GM12875 (cell line): ENCODE measurements around the gene FYN.
"Not testable (repeated sequence)": the region's sequence is repeated elsewhere in the genome, so short reads cannot be mapped to it uniquely, and the experiment has no call there.

Experiments
- H3K4me3 ChIP-seq: one replicate; pipeline ENCODE4 v1.5.1; 2011; ENCODE audit warnings: low read depth, low read length, control low read depth
- CTCF ChIP-seq: IDR thresholded peaks from 2 replicates; pipeline ENCODE4 v1.5.1; 2011; ENCODE audit warnings: low read depth, mild to moderate bottlenecking, control low read depth, inconsistent platforms, low read length, moderate library complexity, borderline replicate concordance; ENCODE audit not compliant: insufficient read depth

Gene FYN

GRCh38 chr6:111840803-111841202, 32.4 kb downstream of the FYN start:
- no peak overlapping the region for H3K4me3 ChIP-seq
- no peak for TF ChIP-seq CTCF

- no peak for TF ChIP-seq CTCF
- no peak overlapping the region for H3K4me3 ChIP-seq
Measured at GRCh38 chr6:111838749-111839484, 34.3 kb downstream of the FYN start.

- H3K4me3 ChIP-seq: no peak overlapping the region
- TF ChIP-seq CTCF: no peak
Measured at GRCh38 chr6:111837641-111838500, 35.4 kb downstream of the FYN start.

- TF ChIP-seq CTCF: no peak
Measured at GRCh38 chr6:111837007-111837406, 36.2 kb downstream of the FYN start.

GRCh38 chr6:111835807-111836206, 37.4 kb downstream of the FYN start:
- no peak for TF ChIP-seq CTCF

More at GRCh38 chr6:111837007-111837406, 36.2 kb downstream of the FYN start:
- H3K4me3 ChIP-seq: no peak overlapping the region

GRCh38 chr6:111835398-111835797, 37.9 kb downstream of the FYN start:
- H3K4me3 ChIP-seq: not testable (repeated sequence)

More at GRCh38 chr6:111835807-111836206, 37.4 kb downstream of the FYN start:
- H3K4me3 ChIP-seq: no peak overlapping the region

GRCh38 chr6:111834356-111834755, 38.9 kb downstream of the FYN start:
- H3K4me3 ChIP-seq: no peak overlapping the region
- TF ChIP-seq CTCF: no peak
